ENCODE measurements around the gene PHF14. TPM values are rescaled to one million over a fixed set of nuclear protein-coding genes. Genes with fewer than 3 reads are reported as not detected.

The PHF14 gene
- total RNA-seq, 4 donors from 2014 or later, result 26.6 to 172 (median 42.9) TPM

DNA sequence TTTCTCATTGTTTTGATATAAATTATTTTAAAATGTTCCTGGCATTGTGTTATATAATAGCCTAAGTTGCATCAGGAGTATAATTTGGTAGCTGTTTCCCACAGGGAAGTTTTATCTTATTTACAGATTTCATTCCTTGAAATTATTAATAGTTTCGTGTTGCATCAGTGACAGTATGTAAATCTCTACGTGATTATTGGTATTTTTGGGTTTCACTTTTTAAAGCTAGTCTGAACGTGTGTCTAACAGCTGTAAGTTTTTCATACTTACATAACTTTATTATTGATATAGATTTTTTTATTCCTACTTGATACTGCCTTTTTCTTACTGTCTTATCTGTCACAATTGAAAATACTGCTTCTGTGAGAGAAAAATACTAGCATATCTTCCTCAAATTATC is 167.9 kb downstream of the PHF14 start:
- no peak for TF ChIP-seq CTCF (IDR thresholded peaks at IDR 0.05)
- TF ChIP-seq POLR2A (IDR thresholded peaks at IDR 0.05), result no peak
- no peaks in the 10 kb centered on the region for H3K9me3 ChIP-seq

DNA sequence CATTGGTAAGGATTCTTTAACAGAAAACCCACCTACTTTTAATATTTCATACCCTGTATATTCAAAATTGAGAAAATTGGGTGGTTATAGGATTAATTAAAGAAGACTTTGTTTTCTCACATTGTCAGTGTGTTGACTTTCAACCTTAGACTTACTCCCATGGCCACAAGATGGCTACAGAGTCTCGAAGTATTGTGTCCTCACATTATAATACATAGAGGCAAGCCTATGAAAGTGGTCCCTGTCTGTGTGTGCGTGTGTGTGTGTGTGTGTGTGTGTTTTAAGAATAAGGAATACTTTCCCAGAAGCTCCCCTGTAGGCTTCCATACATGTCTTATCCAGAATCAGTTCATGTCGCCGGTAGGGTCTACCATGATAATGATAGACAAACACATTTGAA is 180.0 kb downstream of the PHF14 start:
- H3K27me3 ChIP-seq, result no peaks in the 10 kb centered on the region
- H3K36me3 ChIP-seq, result no peaks in the 10 kb centered on the region
- H3K4me3 ChIP-seq, result no peak overlapping the region
- no peaks in the 10 kb centered on the region for H3K4me1 ChIP-seq
- DNase-seq, result no peak
- H3K9me3 ChIP-seq, result no peaks in the 10 kb centered on the region
- TF ChIP-seq CTCF (IDR thresholded peaks at IDR 0.05) (no peak), POLR2A (IDR thresholded peaks at IDR 0.05) (no peak)
- no peak overlapping the region for H3K27ac ChIP-seq

More for the DNA sequence above, 167.9 kb downstream of the PHF14 start:
- Histone ChIP-seq H3K4me1 (no peaks in the 10 kb centered on the region), H3K36me3 (no peaks in the 10 kb centered on the region), H3K4me3 (no peak overlapping the region), H3K27me3 (no peaks in the 10 kb centered on the region), H3K27ac (no peak overlapping the region)
- DNase-seq, result no peak

GRCh38 chr7:11155883-11156282 is 182.2 kb downstream of the PHF14 start:
- Histone ChIP-seq H3K27me3 (no peaks in the 10 kb centered on the region), H3K4me3 (no peak overlapping the region), H3K9me3 (no peaks in the 10 kb centered on the region), H3K4me1 (no peaks in the 10 kb centered on the region), H3K27ac (no peak overlapping the region), H3K36me3 (no peaks in the 10 kb centered on the region)
- no peak for TF ChIP-seq POLR2A (IDR thresholded peaks at IDR 0.05)
- no peak for TF ChIP-seq CTCF (IDR thresholded peaks at IDR 0.05)
- DNase-seq, result no peak

GRCh38 chr7:11161499-11161898 is 187.8 kb downstream of the PHF14 start:
- H3K36me3 ChIP-seq, result no peaks in the 10 kb centered on the region
- H3K27me3 ChIP-seq, result no peaks in the 10 kb centered on the region
- H3K4me1 ChIP-seq, result no peaks in the 10 kb centered on the region
- H3K9me3 ChIP-seq, result no peaks in the 10 kb centered on the region
- H3K27ac ChIP-seq, result no peak overlapping the region
- TF ChIP-seq CTCF (IDR thresholded peaks at IDR 0.05), result no peak
- TF ChIP-seq POLR2A (IDR thresholded peaks at IDR 0.05), result no peak
- no peak for DNase-seq
- no peak overlapping the region for H3K4me3 ChIP-seq

DNA sequence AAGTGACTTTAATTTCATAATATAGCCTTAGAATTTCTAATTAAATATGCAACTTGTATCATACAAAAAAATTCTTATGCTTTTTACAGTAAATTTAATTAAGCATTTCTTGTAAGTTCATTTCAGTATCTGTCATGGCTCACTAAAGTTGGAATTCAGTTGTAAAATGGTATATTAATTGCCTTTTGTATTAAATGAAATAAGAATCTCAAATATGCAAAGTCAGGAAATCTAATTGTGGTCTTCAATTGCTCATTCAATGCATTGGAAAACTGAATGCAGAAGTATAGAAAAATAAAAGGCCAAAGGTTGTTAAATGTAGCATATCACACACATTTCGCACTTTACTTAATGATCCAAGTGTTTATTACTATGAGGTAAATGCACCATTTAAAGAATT is 189.5 kb downstream of the PHF14 start:
- H3K27me3 ChIP-seq, result no peaks in the 10 kb centered on the region
- H3K36me3 ChIP-seq, result no peaks in the 10 kb centered on the region
- TF ChIP-seq POLR2A (IDR thresholded peaks at IDR 0.05), result no peak
- no peak for TF ChIP-seq CTCF (IDR thresholded peaks at IDR 0.05)
- H3K27ac ChIP-seq, result no peak overlapping the region
- DNase-seq, result no peak
- H3K4me1 ChIP-seq, result no peaks in the 10 kb centered on the region
- no peak overlapping the region for H3K4me3 ChIP-seq
- no peaks in the 10 kb centered on the region for H3K9me3 ChIP-seq

DNA sequence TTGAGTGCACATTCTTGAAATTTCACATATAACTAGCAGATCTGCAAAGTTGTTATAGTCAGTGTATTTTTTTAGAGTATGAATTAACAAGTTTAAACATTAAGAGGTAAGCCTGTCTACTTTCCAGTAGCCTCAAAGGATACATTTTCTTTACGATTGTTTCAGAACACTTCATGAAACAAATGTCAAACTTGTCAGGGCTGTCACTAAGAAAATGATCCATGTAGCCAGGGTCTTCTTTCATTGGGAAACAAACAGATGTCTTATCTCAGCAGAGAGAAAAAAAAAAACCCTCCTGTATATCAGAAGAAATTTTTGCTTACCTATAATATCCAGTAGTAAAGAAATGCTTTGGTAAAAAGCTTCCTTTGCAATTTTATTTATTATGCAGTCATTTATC is 192.4 kb downstream of the PHF14 start:
- Histone ChIP-seq H3K4me3 (no peak overlapping the region), H3K27me3 (no peaks in the 10 kb centered on the region), H3K36me3 (no peaks in the 10 kb centered on the region), H3K9me3 (no peaks in the 10 kb centered on the region), H3K27ac (no peak overlapping the region), H3K4me1 (no peaks in the 10 kb centered on the region)
- no peak for TF ChIP-seq CTCF (IDR thresholded peaks at IDR 0.05)
- no peak for DNase-seq
